IMR-90 (cell line): ENCODE data around the gene ELANE.

Experiments
- CTCF ChIP-seq: conservative IDR thresholded peaks from 2 replicates; pipeline ENCODE4 v1.5.1; 2012; ENCODE audit warnings: mild to moderate bottlenecking, low read depth, low read length, improper control_type of control experiment
- ELK1 ChIP-seq: fragments of 150-350 bp; IDR thresholded peaks from 2 replicates; pipeline ENCODE4 v1.6.1; 2016; ENCODE audit warnings: low read depth, mild to moderate bottlenecking, low read length, moderate library complexity, borderline replicate concordance
- POLR2A ChIP-seq: IDR thresholded peaks from 2 replicates; pipeline ENCODE4 v1.6.1; 2012; ENCODE audit warnings: mild to moderate bottlenecking, low read depth, low read length
- RFX5 ChIP-seq: IDR thresholded peaks from 2 replicates; pipeline ENCODE4 v1.8.0; 2012; ENCODE audit warnings: low read depth, mild to moderate bottlenecking, low read length, moderate library complexity

GRCh38 chr19:843836-844545 is 8.1 kb upstream of the ELANE start:
- TF ChIP-seq CTCF (no peak), POLR2A (no peak), RFX5 (no peak), ELK1 (no peak)
